GM18951 (cell line): ENCODE results near the gene TAGLN3.

Experiments used
- POLR2A ChIP-seq: IDR thresholded peaks from 4 replicates; pipeline ENCODE4 v1.6.1; 2011; ENCODE audit warnings: mild to moderate bottlenecking; ENCODE audit not compliant: insufficient read length, insufficient read depth; ENCODE audit errors: extremely low read depth
- in situ Hi-C: fragments of 300-500 bp; cut with MboI; formaldehyde crosslinking; loops from one replicate; pipeline ENCODE4 v1.12.0; 2022; ENCODE audit warnings: low sequenced_read_pairs, mixed read lengths, inconsistent platforms; ENCODE audit not compliant: unreplicated experiment

Gene TAGLN3

GRCh38 chr3:111989061-111989678 lies 9.6 kb upstream of the TAGLN3 start:
- no peak for TF ChIP-seq POLR2A
- in situ Hi-C loops, result no loop called here

GRCh38 chr3:111993038-111993437 lies 5.7 kb upstream of the TAGLN3 start:
- in situ Hi-C loops, result no loop called here
- no peak for TF ChIP-seq POLR2A

GRCh38 chr3:111999484-112000324 lies 982 bp downstream of the TAGLN3 start:
- in situ Hi-C loops, result no loop called here
- no peak for TF ChIP-seq POLR2A

GRCh38 chr3:112000367-112000771 lies 1.6 kb downstream of the TAGLN3 start:
- TF ChIP-seq POLR2A, result no peak
- in situ Hi-C loops, result no loop called here

GRCh38 chr3:112000966-112001365 lies 2.2 kb downstream of the TAGLN3 start:
- no peak for TF ChIP-seq POLR2A
- in situ Hi-C loops, result no loop called here

GRCh38 chr3:112001526-112001925 lies 2.8 kb downstream of the TAGLN3 start:
- in situ Hi-C loops, result no loop called here
- TF ChIP-seq POLR2A, result no peak

GRCh38 chr3:112002096-112002971 lies 3.6 kb downstream of the TAGLN3 start:
- in situ Hi-C loops, result no loop called here
- no peak for TF ChIP-seq POLR2A

- in situ Hi-C loops, result no loop called here
- TF ChIP-seq POLR2A, result no peak
These were observed 4.8 kb downstream of the TAGLN3 start for GRCh38 chr3:112003321-112004080.

- in situ Hi-C loops, result no loop called here
- no peak for TF ChIP-seq POLR2A
These were observed 5.5 kb downstream of the TAGLN3 start for GRCh38 chr3:112004187-112004586.

- TF ChIP-seq POLR2A, result no peak
- in situ Hi-C loops, result no loop called here
These were observed 5.9 kb downstream of the TAGLN3 start for GRCh38 chr3:112004669-112005068.

GRCh38 chr3:112005091-112005672 lies 6.5 kb downstream of the TAGLN3 start:
- no peak for TF ChIP-seq POLR2A
- in situ Hi-C loops, result no loop called here

GRCh38 chr3:112007633-112008032 lies 8.9 kb downstream of the TAGLN3 start:
- no peak for TF ChIP-seq POLR2A

More at GRCh38 chr3:112007633-112008032, 8.9 kb downstream of the TAGLN3 start:
- in situ Hi-C loops, result no loop called here
